ENCODE results near the gene FAAP20.

DNA sequence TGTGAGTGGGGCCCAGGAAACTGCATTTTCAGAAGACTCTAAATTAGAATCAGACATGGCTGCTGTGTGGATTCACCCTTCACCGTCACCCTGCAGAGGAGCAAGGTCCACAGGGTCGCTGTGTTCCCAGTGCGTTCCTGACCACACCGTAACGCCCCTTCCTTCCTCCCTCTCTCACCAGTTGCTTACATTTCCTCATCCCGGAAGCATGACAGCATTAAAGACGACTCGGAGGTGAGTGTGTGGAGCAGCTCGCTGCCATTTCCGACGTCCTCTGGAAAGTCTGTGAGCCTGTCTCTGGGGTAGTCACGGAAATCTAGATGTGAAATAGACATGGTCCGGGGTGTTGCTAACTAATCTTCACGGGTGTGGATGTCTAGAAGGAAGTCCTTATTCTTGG, 45.9 kb downstream of the FAAP20 start:
- TF ChIP-seq CTCF (IDR thresholded peaks at IDR 0.05; ENCODE audit: insufficient read depth, low read length, poor library complexity, severe bottlenecking) = no peak
- no peak for TF ChIP-seq EZH2phosphoT487 (conservative IDR thresholded peaks at IDR 0.05; ENCODE audit: low read length)
